Testis (tissue), 2 donors: ENCODE results near the gene LAMTOR4.

ENCODE experiments used
- POLR2A ChIP-seq: fragments of 450-650 bp; IDR thresholded peaks from one replicate; pipeline ENCODE4 v1.6.1; 2017; ENCODE audit warnings: antibody characterized with exemption, mild to moderate bottlenecking, moderate library complexity
- TF ChIP-seq, protein P1 (sequence below), 3 experiments: fragments of 450-650 bp in 2 of 3; fragments of 200-600 bp in 1 of 3; sonication (generic) in 1 of 3; IDR thresholded peaks; one replicate each; pipeline ENCODE4 v1.5.1; 2016 to 2019; ENCODE audit warnings: antibody characterized with exemption in 3 of 3, mild to moderate bottlenecking in 2 of 3, moderate library complexity in 1 of 3

DNA sequence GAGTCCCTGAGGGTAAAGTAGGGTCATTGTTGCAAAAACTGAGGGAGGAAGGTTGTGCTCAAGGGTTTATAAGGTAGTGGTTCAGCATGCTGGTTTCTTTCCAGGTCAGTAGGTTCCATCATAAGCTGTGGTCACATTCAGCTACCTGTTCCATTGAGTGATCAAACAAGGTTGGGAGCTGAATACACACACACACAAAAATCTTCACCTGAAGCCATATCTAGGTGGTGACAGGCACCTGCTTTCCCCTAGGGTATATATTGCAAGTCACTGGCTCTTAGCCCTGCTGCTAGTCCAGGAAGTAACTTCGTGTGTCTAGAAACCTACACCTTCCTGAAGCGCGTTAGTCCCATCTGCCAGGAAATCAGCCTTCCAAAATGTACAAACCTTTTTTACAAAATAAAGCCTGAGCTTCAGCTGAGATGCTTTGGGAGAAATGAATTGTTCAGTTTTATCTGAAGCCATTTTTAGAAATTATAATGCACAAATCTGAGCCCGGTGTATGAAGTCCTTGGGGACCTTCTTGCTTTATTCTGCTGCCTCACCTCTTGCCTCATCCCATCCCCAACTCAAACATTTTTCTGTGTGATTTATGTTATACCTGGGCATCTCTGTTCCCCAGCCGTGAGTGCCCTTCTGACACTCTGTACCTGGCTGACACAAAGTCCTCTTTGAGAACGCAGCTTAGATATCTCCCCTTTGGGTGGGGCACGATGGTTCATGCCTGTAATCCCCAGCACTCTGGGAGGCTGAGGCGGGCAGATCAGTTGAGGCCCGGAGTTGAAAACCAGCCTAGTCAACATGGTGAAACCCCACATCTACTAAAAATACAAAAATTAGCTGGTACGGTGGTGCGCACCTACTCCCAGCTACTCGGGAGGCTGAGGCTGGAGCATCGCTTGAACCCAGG lies 10.6 kb upstream of the LAMTOR4 start:
- TF ChIP-seq, protein P1, sequence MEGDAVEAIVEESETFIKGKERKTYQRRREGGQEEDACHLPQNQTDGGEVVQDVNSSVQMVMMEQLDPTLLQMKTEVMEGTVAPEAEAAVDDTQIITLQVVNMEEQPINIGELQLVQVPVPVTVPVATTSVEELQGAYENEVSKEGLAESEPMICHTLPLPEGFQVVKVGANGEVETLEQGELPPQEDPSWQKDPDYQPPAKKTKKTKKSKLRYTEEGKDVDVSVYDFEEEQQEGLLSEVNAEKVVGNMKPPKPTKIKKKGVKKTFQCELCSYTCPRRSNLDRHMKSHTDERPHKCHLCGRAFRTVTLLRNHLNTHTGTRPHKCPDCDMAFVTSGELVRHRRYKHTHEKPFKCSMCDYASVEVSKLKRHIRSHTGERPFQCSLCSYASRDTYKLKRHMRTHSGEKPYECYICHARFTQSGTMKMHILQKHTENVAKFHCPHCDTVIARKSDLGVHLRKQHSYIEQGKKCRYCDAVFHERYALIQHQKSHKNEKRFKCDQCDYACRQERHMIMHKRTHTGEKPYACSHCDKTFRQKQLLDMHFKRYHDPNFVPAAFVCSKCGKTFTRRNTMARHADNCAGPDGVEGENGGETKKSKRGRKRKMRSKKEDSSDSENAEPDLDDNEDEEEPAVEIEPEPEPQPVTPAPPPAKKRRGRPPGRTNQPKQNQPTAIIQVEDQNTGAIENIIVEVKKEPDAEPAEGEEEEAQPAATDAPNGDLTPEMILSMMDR (IDR thresholded peaks at IDR 0.05): no peak
- TF ChIP-seq POLR2A: no peak
